GM21529 (cell line): Measurements from ENCODE around the gene OXSR1.
"Not testable (repeated sequence)": the region's sequence is repeated elsewhere in the genome, so short reads cannot be mapped to it uniquely, and the experiment has no call there.

ENCODE experiments used
- ATAC-seq: cut with Tn5 transposase; IDR thresholded peaks from one replicate; pipeline ENCODE4 v1.9.1; 2021; ENCODE audit not compliant: unreplicated experiment

The OXSR1 gene

GRCh38 chr3:38127611-38128302 is 37.6 kb upstream of the OXSR1 start:
- ATAC-seq = no peak

GRCh38 chr3:38128303-38128655 is 37.1 kb upstream of the OXSR1 start:
- no peak for ATAC-seq

DNA sequence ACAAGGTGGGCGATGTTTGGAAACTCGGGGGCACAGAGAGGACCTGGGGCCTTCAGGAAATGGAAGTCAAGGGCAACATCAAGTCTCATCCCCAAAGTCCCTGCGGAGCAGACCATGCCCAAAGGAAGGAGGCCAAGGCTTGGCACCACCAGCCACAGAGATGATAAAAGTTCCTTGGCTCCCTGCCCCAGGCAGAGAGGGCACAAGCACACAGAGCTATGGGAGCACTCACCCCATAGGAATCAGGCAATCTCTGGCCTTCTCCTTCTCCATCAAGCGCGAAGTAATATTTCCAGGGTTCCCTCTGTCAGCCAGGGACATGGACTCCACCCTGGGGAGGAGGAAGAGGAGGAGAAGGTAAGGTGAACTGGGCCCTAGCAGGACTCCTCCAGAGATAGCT is 36.3 kb upstream of the OXSR1 start:
- no peak for ATAC-seq

DNA sequence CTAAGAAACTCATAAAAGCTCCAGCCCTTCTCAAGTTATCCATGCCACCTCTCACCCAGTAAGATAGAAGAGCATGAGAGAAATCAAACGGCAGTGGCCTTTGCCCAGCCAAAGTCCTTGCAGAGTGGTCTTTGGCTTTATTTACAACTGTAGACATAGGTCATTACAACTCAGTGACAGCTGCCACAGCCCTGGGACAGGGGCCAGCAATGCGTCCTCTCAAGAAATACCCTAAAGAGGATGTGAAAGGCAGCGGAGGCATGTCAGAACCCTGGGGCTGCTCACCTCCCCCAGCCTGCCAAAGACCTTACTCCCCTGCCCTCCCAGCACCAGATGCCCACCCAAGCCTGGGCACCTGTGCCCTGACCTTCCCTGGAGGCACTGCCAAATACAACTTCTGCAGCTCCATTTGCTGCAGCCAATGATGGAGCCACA is 34.7 kb upstream of the OXSR1 start:
- ATAC-seq = no peak

DNA sequence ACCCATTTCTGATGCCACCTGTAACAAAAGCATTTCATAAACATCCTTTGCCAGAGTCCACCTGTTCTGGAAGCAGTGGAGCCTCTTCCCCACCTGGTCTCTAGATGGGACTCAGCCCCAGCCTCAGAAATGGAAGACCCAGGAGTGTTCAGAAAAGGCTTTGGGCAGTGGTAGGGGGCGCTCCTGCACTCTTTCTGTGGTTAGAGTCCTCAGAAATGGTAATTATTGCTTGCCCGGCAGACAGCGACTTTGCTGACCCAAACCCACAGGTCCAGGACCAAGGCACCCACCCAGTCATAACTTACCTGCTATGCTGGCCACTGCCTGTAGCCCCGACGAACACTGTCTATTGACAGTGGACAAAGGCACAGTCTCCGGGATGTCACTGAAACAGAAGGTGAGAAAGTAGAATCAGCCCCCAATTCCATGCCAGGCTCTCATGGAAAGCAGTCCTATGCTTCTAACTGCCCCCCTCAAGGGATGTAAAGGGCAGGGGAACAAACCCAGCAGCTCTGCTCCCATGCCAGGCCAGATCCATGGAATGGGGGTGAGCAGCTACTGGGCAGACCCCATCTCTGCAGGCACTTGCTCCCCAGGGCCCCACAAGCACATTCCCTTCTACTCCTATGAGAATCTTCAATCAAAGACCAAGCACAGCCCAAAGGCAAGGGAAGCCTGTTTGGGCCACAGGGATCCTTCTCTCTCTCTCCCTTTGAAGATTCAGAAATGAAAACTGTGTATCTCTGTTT is 33.5 kb upstream of the OXSR1 start:
- no peak for ATAC-seq

- ATAC-seq = no peak
Observed at GRCh38 chr3:38133209-38133556, 32.2 kb upstream of the OXSR1 start.

GRCh38 chr3:38133557-38134405 is 31.6 kb upstream of the OXSR1 start:
- ATAC-seq = no peak

DNA sequence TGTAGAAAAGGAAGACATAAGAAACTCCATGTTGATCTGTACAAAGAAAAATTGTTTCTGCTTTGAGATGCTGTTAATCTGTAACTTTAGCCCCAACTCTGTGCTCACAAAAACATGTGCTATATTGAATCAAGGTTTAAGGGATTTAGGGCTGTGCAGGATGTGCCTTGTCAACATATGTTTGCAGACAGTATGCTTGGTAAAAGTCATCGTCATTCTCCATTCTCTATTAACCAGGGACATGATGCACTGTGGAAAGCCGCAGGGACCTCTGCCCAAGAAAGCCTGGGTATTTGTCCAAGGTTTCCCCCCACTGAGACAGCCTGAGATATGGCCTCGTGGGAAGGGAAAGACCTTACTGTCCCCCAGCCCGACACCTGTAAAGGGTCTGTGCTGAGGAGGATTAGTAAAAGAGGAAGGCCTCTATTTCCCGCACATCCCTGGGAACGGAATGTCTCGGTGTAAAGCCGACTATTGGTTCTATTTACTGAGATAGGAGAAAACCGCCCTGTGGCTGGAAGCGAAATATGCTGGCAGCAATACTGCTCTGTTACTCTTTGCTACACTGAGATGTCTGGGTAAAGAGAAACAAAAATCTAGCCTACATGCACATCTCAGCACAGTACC is 30.7 kb upstream of the OXSR1 start:
- ATAC-seq = not testable (repeated sequence)

- not testable (repeated sequence) for ATAC-seq
Observed at GRCh38 chr3:38135621-38136277, 29.6 kb upstream of the OXSR1 start.

GRCh38 chr3:38136393-38136776 is 29.0 kb upstream of the OXSR1 start:
- ATAC-seq = peak; percentile 12

DNA sequence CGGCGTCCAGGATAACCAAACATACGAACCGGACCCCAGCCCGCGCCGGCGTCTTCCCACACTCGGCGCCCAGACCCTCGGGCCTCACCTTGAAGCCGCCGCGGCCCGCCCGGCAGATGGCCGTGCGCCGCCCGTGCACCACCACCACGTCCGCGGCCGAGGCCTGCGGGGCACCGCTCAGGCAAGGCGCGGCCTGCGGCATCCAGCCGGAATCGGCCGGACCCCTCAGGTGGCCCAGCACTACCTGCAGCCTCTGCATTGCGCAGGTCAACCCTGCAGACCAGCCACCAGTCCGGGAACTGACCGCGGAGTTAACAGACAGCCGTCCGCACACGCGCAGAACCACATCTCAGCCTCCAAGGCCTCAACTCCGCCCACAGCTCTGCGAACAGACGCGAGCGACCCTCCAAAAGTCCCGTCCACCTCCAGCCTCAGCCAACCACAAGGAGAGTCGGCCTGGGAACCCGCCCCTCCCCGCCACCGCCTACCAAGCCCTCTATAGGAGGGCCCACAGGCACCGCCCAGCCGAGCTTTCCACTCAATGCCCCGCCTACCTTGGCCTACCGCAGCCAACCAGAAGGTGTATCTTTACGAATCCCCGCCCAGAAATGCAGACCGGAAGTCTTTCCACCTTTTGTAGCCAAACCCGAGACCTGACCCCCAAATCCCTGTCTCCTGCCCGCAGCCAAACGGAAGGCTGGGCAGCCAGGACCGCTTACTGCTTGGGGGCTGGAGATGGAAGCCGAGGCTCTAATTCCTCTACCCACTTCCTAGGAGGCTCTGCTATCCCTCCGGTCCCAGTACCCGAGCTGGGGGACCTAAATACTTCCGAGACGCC is 28.3 kb upstream of the OXSR1 start, which contains the start of gene ACAA1:
ACAA1 (minus strand) TSS at position 351 of the 838 bp plus-strand sequence; CDS start at position 259, 92 bp downstream.
- peak; percentile 87 for ATAC-seq

- no peak for ATAC-seq
Observed at GRCh38 chr3:38137615-38138348, 27.6 kb upstream of the OXSR1 start.

DNA sequence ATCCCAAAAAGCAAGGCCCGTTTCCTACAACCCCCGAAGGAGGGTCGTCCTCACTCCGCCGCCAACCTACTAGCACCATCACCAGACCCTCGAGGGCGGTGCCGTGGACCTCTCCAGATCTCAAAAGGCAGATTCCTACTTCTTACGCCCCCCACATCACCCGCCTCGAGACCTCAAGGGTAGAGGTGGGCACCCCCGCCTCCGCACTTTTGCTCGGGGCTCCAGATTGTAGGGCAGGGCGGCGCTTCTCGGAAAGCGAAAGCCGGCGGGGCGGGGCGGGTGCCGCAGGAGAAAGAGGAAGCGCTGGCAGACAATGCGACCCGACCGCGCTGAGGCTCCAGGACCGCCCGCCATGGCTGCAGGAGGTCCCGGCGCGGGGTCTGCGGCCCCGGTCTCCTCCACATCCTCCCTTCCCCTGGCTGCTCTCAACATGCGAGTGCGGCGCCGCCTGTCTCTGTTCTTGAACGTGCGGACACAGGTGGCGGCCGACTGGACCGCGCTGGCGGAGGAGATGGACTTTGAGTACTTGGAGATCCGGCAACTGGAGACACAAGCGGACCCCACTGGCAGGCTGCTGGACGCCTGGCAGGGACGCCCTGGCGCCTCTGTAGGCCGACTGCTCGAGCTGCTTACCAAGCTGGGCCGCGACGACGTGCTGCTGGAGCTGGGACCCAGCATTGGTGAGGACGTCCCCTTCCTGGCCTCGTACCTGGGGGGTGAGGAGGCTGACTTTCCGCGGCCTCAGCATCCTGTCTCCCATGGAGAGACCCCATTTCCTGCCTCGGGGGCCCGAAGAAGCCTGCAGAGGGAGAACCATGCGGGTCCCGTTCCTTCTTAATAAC is 26.8 kb upstream of the OXSR1 start, which contains the start of gene MYD88:
MYD88 (plus strand) TSS at position 313 of the 842 bp plus-strand sequence; CDS start at position 353, 40 bp downstream.
- peak; percentile 43 for ATAC-seq

DNA sequence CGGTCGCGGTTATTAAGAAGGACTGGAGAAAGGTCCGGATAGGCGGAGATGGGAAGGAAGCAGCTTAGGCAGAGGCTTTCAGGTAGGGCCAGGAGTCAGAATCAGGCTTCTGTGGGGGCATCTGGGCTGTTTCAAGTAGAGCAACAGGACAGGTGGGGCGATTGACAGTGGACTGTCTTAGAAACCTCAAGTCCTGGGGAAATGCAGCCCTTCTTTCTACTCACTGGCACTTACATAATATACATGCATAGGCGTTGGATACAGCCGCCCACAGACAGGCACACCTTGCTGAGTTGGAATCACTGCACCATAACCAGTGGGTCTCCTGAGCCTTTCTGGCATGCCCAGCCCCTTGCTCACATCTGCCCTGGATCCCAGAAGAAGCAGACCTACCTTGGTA is 26.1 kb upstream of the OXSR1 start:
- ATAC-seq = no peak

DNA sequence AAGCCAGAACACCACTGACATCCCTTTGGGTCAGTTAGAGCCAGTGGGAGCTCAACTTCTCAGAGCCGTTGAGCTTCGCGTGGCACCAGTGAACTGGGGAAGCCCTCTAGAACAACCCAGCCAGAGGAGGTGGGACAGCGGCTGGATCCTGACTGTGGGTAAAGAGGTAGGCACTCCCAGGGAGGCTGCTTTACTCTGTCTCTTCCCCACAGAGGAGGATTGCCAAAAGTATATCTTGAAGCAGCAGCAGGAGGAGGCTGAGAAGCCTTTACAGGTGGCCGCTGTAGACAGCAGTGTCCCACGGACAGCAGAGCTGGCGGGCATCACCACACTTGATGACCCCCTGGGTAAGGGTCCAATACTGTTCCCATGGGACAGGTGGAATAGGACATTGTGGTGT is 25.7 kb upstream of the OXSR1 start:
- no peak for ATAC-seq

DNA sequence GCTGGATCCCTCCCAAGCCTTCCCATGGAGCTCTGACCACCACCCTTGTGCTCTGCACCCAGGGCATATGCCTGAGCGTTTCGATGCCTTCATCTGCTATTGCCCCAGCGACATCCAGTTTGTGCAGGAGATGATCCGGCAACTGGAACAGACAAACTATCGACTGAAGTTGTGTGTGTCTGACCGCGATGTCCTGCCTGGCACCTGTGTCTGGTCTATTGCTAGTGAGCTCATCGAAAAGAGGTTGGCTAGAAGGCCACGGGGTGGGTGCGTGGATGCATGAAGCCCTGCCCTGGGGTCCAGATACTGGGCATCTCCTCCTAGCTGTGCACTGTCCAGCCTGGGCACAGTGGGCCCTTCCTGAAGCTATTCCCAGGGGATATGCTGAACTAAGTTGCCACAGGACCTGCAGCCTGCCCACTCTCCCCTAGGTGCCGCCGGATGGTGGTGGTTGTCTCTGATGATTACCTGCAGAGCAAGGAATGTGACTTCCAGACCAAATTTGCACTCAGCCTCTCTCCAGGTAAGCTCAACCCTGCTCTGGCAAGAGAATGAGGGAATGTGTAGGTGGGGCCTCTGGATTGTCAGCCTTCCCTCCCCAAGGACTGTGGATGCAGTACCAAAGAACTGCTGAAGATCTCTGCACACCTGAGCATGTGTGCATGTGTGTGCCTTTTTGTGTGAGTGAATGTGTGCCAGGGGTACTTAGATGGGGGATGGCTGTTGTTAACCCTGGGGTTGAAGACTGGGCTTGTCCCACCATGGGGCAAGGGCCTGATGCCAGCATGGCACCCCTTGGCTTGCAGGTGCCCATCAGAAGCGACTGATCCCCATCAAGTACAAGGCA is 24.8 kb upstream of the OXSR1 start:
- no peak for ATAC-seq
